Right lobe of liver (tissue), 4 donors: ENCODE results near the gene NSL1.

ENCODE experiments used
- POLR2A ChIP-seq: fragments of 450-650 bp; IDR thresholded peaks from one replicate; pipeline ENCODE4 v1.6.1; 2017; ENCODE audit warnings: antibody characterized with exemption, mild to moderate bottlenecking
- TF ChIP-seq, protein P1 (sequence below), 4 donors: fragments of 200-600 bp in 3 of 4; fragments of 450-650 bp in 1 of 4; IDR thresholded peaks; one replicate each; pipeline versions ENCODE4 v1.5.1 to v1.8.0; 2016 to 2022; ENCODE audit warnings: antibody characterized with exemption in 4 of 4, mild to moderate bottlenecking in 2 of 4
- donor health status: DM: no; HTN: no; CAD: no.
- donor health status: DM: no; HTN: no; CAD: no.
- donor health status: DM: no; HTN: yes; CAD: no.

DNA sequence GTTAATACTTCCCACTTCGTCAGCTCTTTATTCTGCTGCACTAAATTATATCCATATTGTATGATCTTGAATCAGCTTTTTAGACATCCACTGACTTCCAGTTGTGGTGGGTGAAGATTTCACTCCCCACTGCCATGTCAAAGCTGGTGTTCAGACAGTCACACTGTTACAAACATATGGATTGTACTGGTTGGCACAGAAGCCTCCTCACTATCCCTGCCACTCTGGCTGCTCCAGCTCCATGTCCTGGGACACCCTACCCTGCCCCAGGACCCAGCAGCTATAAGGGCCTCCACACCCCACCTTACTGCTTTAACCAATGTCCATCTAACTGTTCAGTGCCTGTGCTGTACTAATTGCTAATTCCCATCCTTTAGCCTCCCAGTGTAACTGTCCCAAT is 59.9 kb downstream of the NSL1 start:
- TF ChIP-seq POLR2A: no peak
- TF ChIP-seq, protein P1, sequence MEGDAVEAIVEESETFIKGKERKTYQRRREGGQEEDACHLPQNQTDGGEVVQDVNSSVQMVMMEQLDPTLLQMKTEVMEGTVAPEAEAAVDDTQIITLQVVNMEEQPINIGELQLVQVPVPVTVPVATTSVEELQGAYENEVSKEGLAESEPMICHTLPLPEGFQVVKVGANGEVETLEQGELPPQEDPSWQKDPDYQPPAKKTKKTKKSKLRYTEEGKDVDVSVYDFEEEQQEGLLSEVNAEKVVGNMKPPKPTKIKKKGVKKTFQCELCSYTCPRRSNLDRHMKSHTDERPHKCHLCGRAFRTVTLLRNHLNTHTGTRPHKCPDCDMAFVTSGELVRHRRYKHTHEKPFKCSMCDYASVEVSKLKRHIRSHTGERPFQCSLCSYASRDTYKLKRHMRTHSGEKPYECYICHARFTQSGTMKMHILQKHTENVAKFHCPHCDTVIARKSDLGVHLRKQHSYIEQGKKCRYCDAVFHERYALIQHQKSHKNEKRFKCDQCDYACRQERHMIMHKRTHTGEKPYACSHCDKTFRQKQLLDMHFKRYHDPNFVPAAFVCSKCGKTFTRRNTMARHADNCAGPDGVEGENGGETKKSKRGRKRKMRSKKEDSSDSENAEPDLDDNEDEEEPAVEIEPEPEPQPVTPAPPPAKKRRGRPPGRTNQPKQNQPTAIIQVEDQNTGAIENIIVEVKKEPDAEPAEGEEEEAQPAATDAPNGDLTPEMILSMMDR (IDR thresholded peaks at IDR 0.05): no peak
